ENCODE data around the gene ARHGAP19.

DNA sequence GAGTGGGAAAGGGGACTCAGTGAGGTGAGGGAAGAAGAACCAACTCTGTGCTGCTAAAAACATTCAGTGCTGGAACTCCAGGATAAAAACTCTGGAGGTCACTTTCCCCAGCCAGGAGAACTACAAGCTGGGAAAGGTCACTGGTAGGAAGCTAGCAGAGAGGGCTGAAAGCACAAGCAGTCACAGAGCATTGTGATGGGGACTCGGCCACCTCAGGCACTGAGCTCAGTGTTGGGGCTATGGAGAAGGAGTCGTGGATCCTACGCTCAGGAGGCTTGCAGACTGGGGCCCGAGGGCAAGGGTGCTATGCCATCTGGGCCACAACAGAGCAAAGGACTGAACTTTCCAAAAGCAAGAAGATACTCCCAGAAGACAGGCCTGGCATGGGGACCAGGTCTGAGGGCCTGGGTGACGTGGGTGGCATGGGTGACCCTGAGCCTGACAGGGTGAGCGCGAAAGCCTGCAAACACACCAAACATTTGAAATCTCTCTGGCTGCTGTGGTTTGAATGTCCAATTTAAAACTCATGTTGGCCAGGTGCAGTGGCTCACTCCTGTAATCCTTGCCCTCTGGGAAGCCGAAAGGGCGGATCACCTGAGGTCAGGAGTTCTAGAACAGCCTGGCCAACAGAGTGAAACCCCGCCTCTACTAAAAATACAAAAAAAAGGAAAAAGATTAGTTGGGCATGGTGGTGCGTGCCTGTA, 9.8 kb upstream of the ARHGAP19 start:
- TF ChIP-seq CTCF (IDR thresholded peaks at IDR 0.05) (no peak), POLR2A (IDR thresholded peaks at IDR 0.05) (no peak)
